ENCODE measurements around the gene LRRC42. TPM values are rescaled to one million over a fixed set of nuclear protein-coding genes. Genes with fewer than 3 reads are reported as not detected.

The LRRC42 gene
- 27.6 to 28.8 TPM (median 28.4 TPM) in 5 replicates for total RNA-seq (2022; extraction: Qiagen RNA extraction; ENCODE audit: low read depth)

GRCh38 chr1:53946252-53947171, at the start of gene LRRC42:
Gene LRRC42, plus strand, starts transcription at chr1:53946350. Its CDS starts 5,650 bp downstream, at chr1:53952000.

DNA sequence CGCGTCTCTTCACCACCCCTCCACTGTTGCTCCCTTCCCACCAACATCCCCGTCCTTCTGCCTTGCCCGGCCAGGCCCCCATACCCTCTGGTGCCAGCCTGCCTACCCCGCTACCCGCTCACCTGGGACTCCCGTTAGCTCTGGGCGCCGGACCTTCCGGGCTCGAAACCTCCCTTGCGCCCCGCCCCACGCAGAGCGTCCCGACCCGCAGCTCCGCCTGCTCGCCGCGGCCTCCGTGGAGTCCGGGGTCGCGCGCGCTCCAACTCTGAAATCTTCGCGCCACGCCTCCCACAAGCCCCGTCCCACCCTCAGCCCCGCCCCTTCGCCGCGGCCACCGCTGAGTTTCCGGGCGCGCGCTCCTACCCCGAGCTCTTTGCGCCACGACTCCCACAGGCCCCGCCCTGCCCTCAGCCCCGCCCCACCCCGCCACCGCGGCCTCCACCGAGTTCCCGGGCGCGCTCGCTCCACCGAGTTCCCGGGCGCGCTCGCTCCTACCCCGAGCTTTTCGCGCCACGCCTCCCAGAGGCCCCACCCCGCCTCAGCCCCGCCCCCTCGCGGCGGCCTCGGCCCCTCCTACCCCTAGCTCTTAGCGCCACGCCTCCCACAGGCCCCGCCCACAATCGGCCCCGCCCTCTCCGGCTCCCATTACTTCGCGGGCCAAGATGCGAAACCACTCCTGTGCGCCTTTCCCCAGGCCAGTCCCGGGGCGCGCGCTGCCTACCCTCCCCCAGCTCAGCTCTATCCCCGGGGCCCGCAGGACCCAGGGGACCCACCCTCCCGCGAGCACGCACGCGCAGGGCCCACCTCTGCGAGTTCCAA, 508 bp upstream of the LRRC42 start, which contains the start of gene IFT25:
Gene IFT25 (minus strand): TSS at position 267 of the 819 bp plus-strand sequence. CDS start 5,617 bp downstream, outside the sequence.

Other genes starting within 250 kb of the LRRC42 start
- 0.05 to 0.13 TPM (median 0.08 TPM) in 4 of 5 replicates, not detected in the other for gene GLIS1, start 207.2 kb upstream of the LRRC42 start, total RNA-seq (2022; extraction: Qiagen RNA extraction; ENCODE audit: low read depth)
- gene NDC1, start 108.1 kb upstream of the LRRC42 start, total RNA-seq (2022; extraction: Qiagen RNA extraction; ENCODE audit: low read depth) = 21.3 to 28.8 TPM (median 23.5 TPM) in 5 replicates
- gene YIPF1, start 56.6 kb upstream of the LRRC42 start, total RNA-seq (2022; extraction: Qiagen RNA extraction; ENCODE audit: low read depth) = 13.2 to 15.9 TPM (median 13.8 TPM) in 5 replicates
- gene DIO1, start 52.2 kb upstream of the LRRC42 start, total RNA-seq (2022; extraction: Qiagen RNA extraction; ENCODE audit: low read depth) = 0.09 to 0.16 TPM in 2 of 5 replicates, not detected in the others
- 29.9 to 37.4 TPM (median 31.0 TPM) in 5 replicates for gene IFT25, start 651 bp upstream of the LRRC42 start, total RNA-seq (2022; extraction: Qiagen RNA extraction; ENCODE audit: low read depth)
- gene LDLRAD1, start 71.8 kb downstream of the LRRC42 start, total RNA-seq (2022; extraction: Qiagen RNA extraction; ENCODE audit: low read depth) = 0.06 TPM in 1 of 5 replicates, not detected in the others
- 112 to 126 TPM (median 118 TPM) in 5 replicates for gene TMEM59, start 106.9 kb downstream of the LRRC42 start, total RNA-seq (2022; extraction: Qiagen RNA extraction; ENCODE audit: low read depth)
- 1.7 to 3.4 TPM (median 2.6 TPM) in 5 replicates for gene TCEANC2, start 107.3 kb downstream of the LRRC42 start, total RNA-seq (2022; extraction: Qiagen RNA extraction; ENCODE audit: low read depth)
- not detected in 5 replicates for gene CDCP2, start 206.7 kb downstream of the LRRC42 start, total RNA-seq (2022; extraction: Qiagen RNA extraction; ENCODE audit: low read depth)

Measured in A549 treated with GW870086 at 1 μM for 4 hours (cell line).